Measurements from ENCODE around the gene ST6GALNAC2.

- TF ChIP-seq CTCF (IDR thresholded peaks at IDR 0.05) (peak in 1 of 2 donors; percentile 58), POLR2AphosphoS5 (IDR thresholded peaks at IDR 0.05) (no peak)
These were observed at the start of gene ST6GALNAC2 for GRCh38 chr17:76585649-76586593.
